Thoracic aorta (tissue), 2 donors: ENCODE results near the gene TSGA10. TPM values are rescaled to one million over a fixed set of nuclear protein-coding genes. Genes with fewer than 3 reads are reported as not detected.

Experiments
- ATAC-seq: fragments of 150-250 bp; one replicate; pipeline ENCODE4 v1.8.0; 2017; ENCODE audit warnings: low read depth; ENCODE audit not compliant: insufficient number of reproducible peaks, low FRiP score
- DNase-seq: peaks from one replicate; pipeline ENCODE4 v3.0.0-alpha.2; 2020; ENCODE audit warnings: low spot score
- H3K27ac ChIP-seq, 2 donors: fragments of 200-600 bp; sonication (generic); 1 replicate in 1 of 2; 2 replicates in 1 of 2; pipeline ENCODE4 v1.5.1; 2016; ENCODE audit warnings: mild to moderate bottlenecking in 2 of 2, moderate library complexity in 2 of 2
- H3K27me3 ChIP-seq: fragments of 200-600 bp; sonication (generic); replicated peaks from 2 replicates; pipeline ENCODE4 v1.6.0; 2016; ENCODE audit warnings: mild to moderate bottlenecking; ENCODE audit not compliant: insufficient read depth
- H3K36me3 ChIP-seq: fragments of 200-600 bp; sonication (generic); one replicate; pipeline ENCODE4 v1.5.1; 2016
- H3K4me1 ChIP-seq, 2 donors: fragments of 200-600 bp; sonication (generic); 1 replicate in 1 of 2; 2 replicates in 1 of 2; pipeline versions ENCODE4 v1.5.1 to v1.6.0; 2016; ENCODE audit warnings: low read depth in 2 of 2, mild to moderate bottlenecking in 1 of 2; ENCODE audit not compliant: control insufficient read depth in 1 of 2
- H3K4me3 ChIP-seq: fragments of 200-600 bp; sonication (generic); 2 replicates; pipeline ENCODE4 v1.5.1; 2016; ENCODE audit warnings: mild to moderate bottlenecking
- H3K9me3 ChIP-seq: fragments of 200-600 bp; sonication (generic); 2 replicates; pipeline ENCODE4 v1.5.1; 2016
- CTCF ChIP-seq: fragments of 200-600 bp; sonication (generic); IDR thresholded peaks from one replicate; pipeline ENCODE4 v1.5.1; 2019; ENCODE audit warnings: antibody characterized with exemption
- total RNA-seq, 2 donors: library from RNA; depleted of rRNA; stranded (reverse); fragments of >200 nt; gene quantifications; one replicate each; pipeline versions ENCODE4 v1.1.0 to v1.2.3, GENCODE V29; 2016

Gene TSGA10
- total RNA-seq, 2 donors from 2014 or later: 0.68 to 8.8 TPM

- no peak for DNase-seq
- no peak for ATAC-seq
- no peak for TF ChIP-seq CTCF
- Histone ChIP-seq H3K36me3 (no peaks in the 10 kb centered on the region), H3K27ac (no peak overlapping the region), H3K4me1 (no peaks in the 10 kb centered on the region), H3K27me3 (no peaks in the 10 kb centered on the region), H3K4me3 (no peak overlapping the region), H3K9me3 (no peaks in the 10 kb centered on the region)
Observed at GRCh38 chr2:99085421-99085820, 69.3 kb downstream of the TSGA10 start.

GRCh38 chr2:99084256-99084655 lies 70.5 kb downstream of the TSGA10 start:
- no peaks in the 10 kb centered on the region for H3K9me3 ChIP-seq
- no peaks in the 10 kb centered on the region for H3K36me3 ChIP-seq
- no peaks in the 10 kb centered on the region for H3K4me1 ChIP-seq
- TF ChIP-seq CTCF: no peak
- H3K27ac ChIP-seq: no peak overlapping the region
- ATAC-seq (no peak), DNase-seq (no peak)
- H3K27me3 ChIP-seq: no peaks in the 10 kb centered on the region
- H3K4me3 ChIP-seq: no peak overlapping the region

GRCh38 chr2:99081891-99082290 lies 72.9 kb downstream of the TSGA10 start:
- Histone ChIP-seq H3K4me1 (no peaks in the 10 kb centered on the region), H3K9me3 (no peaks in the 10 kb centered on the region), H3K4me3 (no peak overlapping the region), H3K27me3 (no peaks in the 10 kb centered on the region), H3K27ac (no peak overlapping the region), H3K36me3 (no peaks in the 10 kb centered on the region)
- no peak for TF ChIP-seq CTCF
- DNase-seq (no peak), ATAC-seq (no peak)

GRCh38 chr2:99079226-99079625 lies 75.5 kb downstream of the TSGA10 start:
- Histone ChIP-seq H3K4me1 (no peaks in the 10 kb centered on the region), H3K4me3 (no peak overlapping the region), H3K9me3 (no peaks in the 10 kb centered on the region), H3K36me3 (no peaks in the 10 kb centered on the region), H3K27ac (no peak overlapping the region), H3K27me3 (no peaks in the 10 kb centered on the region)
- no peak for DNase-seq
- ATAC-seq: no peak
- no peak for TF ChIP-seq CTCF

GRCh38 chr2:99072551-99072950 lies 82.2 kb downstream of the TSGA10 start:
- H3K27ac ChIP-seq: no peak overlapping the region
- H3K27me3 ChIP-seq: no peaks in the 10 kb centered on the region
- ATAC-seq (no peak), DNase-seq (no peak)
- no peaks in the 10 kb centered on the region for H3K9me3 ChIP-seq
- H3K4me1 ChIP-seq: no peaks in the 10 kb centered on the region
- H3K36me3 ChIP-seq: no peaks in the 10 kb centered on the region
- TF ChIP-seq CTCF: no peak
- H3K4me3 ChIP-seq: no peak overlapping the region
